Panc1 (cell line): Measurements from ENCODE around the gene MRPS2. TPM values are rescaled to one million over a fixed set of nuclear protein-coding genes. Genes with fewer than 3 reads are reported as not detected.
A peak's percentile ranks its signal among the peaks of the same experiment; 100 is the strongest.

Experiments
- ATAC-seq: fragments of 200-7000 bp; cut with Tn5 transposase; 2 replicates; pipeline ENCODE4 v1.9.1; 2020; ENCODE audit warnings: mild to moderate bottlenecking, moderate library complexity
- BruUV-seq: library from RNA; stranded (reverse); fragments of 400-500 nt; replicated peaks from 2 replicates; lab custom pipeline; 2021; lab: Mats Ljungman, UMichigan
- CTCF ChIA-PET: fragments of 300-600 bp; sonication (Branson Sonifier 250); formaldehyde crosslinking; loops from one replicate; lab custom pipeline; 2022; ENCODE audit warnings: antibody characterized with exemption; lab: Charles Lee
- POLR2A ChIA-PET: fragments of 300-600 bp; sonication (Branson Sonifier 250); formaldehyde crosslinking; loops from one replicate; lab custom pipeline; 2022; ENCODE audit warnings: antibody characterized with exemption; lab: Charles Lee
- DNase-seq: peaks from one replicate; pipeline ENCODE4 v3.0.0-alpha.2; 2010; ENCODE audit warnings: low read depth, low spot score
- H3K27ac ChIP-seq: 2 replicates; pipeline ENCODE4 v1.5.1; 2011; ENCODE audit warnings: mild to moderate bottlenecking, low read length, inconsistent platforms
- H3K27me3 ChIP-seq: fragments of 200-500 bp; sonication (Bioruptor generic); 2 replicates; pipeline ENCODE4 v1.6.0; 2014; ENCODE audit warnings: low read length, inconsistent platforms; ENCODE audit not compliant: control insufficient read depth, insufficient read depth
- H3K36me3 ChIP-seq: fragments of 200-500 bp; sonication (Bioruptor generic); 2 replicates; pipeline ENCODE4 v1.5.1; 2014; ENCODE audit warnings: inconsistent platforms, mild to moderate bottlenecking, low read length, moderate library complexity; ENCODE audit not compliant: control insufficient read depth, insufficient read depth
- H3K4me1 ChIP-seq: 2 replicates; pipeline ENCODE4 v1.5.1; 2011; ENCODE audit warnings: inconsistent platforms, mild to moderate bottlenecking, low read length, moderate library complexity; ENCODE audit not compliant: control insufficient read depth, insufficient read depth
- H3K4me3 ChIP-seq, 2 experiments: 2 replicates each; pipeline ENCODE4 v1.5.1; 2011 to 2012; ENCODE audit warnings: low read depth in 2 of 2, low read length in 2 of 2, mild to moderate bottlenecking in 2 of 2, inconsistent platforms in 1 of 2, moderate library complexity in 1 of 2
- H3K9me3 ChIP-seq: fragments of 200-500 bp; sonication (Bioruptor generic); 2 replicates; pipeline ENCODE4 v1.5.1; 2014; ENCODE audit warnings: low read depth, mild to moderate bottlenecking, inconsistent platforms, low read length, moderate library complexity; ENCODE audit not compliant: control insufficient read depth, insufficient read depth
- CTCF ChIP-seq: fragments of 450-650 bp; IDR thresholded peaks from 2 replicates; pipeline ENCODE4 v1.5.1; 2017; ENCODE audit warnings: mild to moderate bottlenecking
- POLR2AphosphoS5 ChIP-seq: IDR thresholded peaks from 2 replicates; pipeline ENCODE4 v1.6.1; 2012; ENCODE audit warnings: mild to moderate bottlenecking, low read depth, low read length, moderate library complexity
- REST ChIP-seq, 2 experiments: IDR thresholded peaks; 2 replicates each; pipeline ENCODE4 v1.6.1; 2011 to 2012; ENCODE audit warnings: low read depth in 2 of 2, control low read depth in 1 of 2, low read length in 1 of 2, mild to moderate bottlenecking in 1 of 2, moderate library complexity in 1 of 2; ENCODE audit not compliant: insufficient read depth in 1 of 2
- SIN3A ChIP-seq: IDR thresholded peaks from 2 replicates; pipeline ENCODE4 v1.6.1; 2012; ENCODE audit warnings: low read depth, mild to moderate bottlenecking, low read length, moderate library complexity, borderline replicate concordance; ENCODE audit not compliant: insufficient read depth
- TCF7L2 ChIP-seq: IDR thresholded peaks from 2 replicates; pipeline ENCODE4 v1.6.1; 2011; ENCODE audit warnings: mild to moderate bottlenecking, low read depth, low read length, inconsistent platforms
- in situ Hi-C: cut with HindIII; loops from 2 replicates; pipeline ENCODE4 v1.10.0; 2016; ENCODE audit warnings: low sequenced_read_pairs, low pct_unique_long_range_greater_than_20kb
- intact Hi-C: fragments of 100-400 bp; cut with micrococcal nuclease; formaldehyde crosslinking; loops from one replicate; pipeline ENCODE4 v1.10.0; 2022; ENCODE audit not compliant: unreplicated experiment
- total RNA-seq: library from RNA; stranded (reverse); gene quantifications from one replicate; pipeline ENCODE4 v1.2.1, GENCODE V29; 2021; ENCODE audit not compliant: unreplicated experiment

Gene MRPS2
- total RNA-seq, 1 experiment from 2014 or later = 33.5 TPM

DNA sequence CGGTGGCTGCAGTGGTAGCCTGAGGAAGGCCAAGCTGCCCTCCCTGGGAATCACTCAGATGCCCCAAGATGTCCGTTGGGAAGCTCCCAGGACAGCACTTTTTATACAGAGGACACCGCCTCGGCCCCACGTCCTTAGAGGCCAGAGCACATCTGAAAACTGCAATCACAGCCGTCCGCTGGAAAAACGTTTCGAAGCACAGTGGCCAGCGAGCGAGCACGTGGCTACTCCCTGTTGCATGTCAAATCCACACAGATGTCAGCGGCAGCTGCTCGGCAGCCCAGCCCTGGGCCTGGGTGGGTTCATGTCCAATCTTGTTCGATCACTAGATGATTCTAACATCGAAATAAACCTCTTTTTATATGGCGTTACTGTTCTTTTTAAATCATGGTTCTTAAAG lies 12.0 kb upstream of the MRPS2 start:
- Histone ChIP-seq H3K36me3 (peaks cover 3% of the 10 kb centered on the region), H3K9me3 (no peaks in the 10 kb centered on the region), H3K4me3 (no peak overlapping the region), H3K4me1 (no peaks in the 10 kb centered on the region), H3K27me3 (no peaks in the 10 kb centered on the region), H3K27ac (no peak overlapping the region)
- TSS peak; percentile 76 for BruUV-seq
- TF ChIP-seq POLR2AphosphoS5 (no peak), SIN3A (no peak), CTCF (no peak), REST (IDR thresholded peaks at IDR 0.05; ENCODE audit: insufficient read depth in 1 of 2, low read depth in 2 of 2, low read length in 1 of 2) (no peak), TCF7L2 (no peak)
- intact Hi-C loops = no loop called here
- ChIA-PET CTCF (no interaction called here), POLR2A (no interaction called here)
- DNase-seq (no peak), ATAC-seq (no peak)
- in situ Hi-C loops = no loop called here

- TF ChIP-seq CTCF (no peak), POLR2AphosphoS5 (no peak), REST (IDR thresholded peaks at IDR 0.05; ENCODE audit: insufficient read depth in 1 of 2, low read depth in 2 of 2, low read length in 1 of 2) (no peak), SIN3A (no peak), TCF7L2 (no peak)
- DNase-seq = no peak
Measured at GRCh38 chr9:135489188-135489906, 11.1 kb upstream of the MRPS2 start.

More at GRCh38 chr9:135489188-135489906, 11.1 kb upstream of the MRPS2 start:
- H3K4me1 ChIP-seq = no peaks in the 10 kb centered on the region
- no peaks in the 10 kb centered on the region for H3K27me3 ChIP-seq
- ChIA-PET POLR2A (no interaction called here), CTCF (no interaction called here)
- no peak overlapping the region for H3K4me3 ChIP-seq
- H3K36me3 ChIP-seq = no peaks in the 10 kb centered on the region; the same call in none of the 2 replicates
- intact Hi-C loops = no loop called here
- ATAC-seq = no peak
- no peak overlapping the region for H3K27ac ChIP-seq
- H3K9me3 ChIP-seq = no peaks in the 10 kb centered on the region
- in situ Hi-C loops = no loop called here
- BruUV-seq = no TSS peak
